Osteoblast (primary cell): ENCODE measurements around the gene ADAMTS13. TPM values are rescaled to one million over a fixed set of nuclear protein-coding genes. Genes with fewer than 3 reads are reported as not detected.

ENCODE experiments used
- DNase-seq: peaks from one replicate; pipeline ENCODE4 v3.0.0; 2011; ENCODE audit warnings: low spot score, mixed read lengths; ENCODE audit not compliant: insufficient read length; ENCODE audit errors: missing footprints
- H2AFZ ChIP-seq: 2 replicates; pipeline ENCODE4 v1.6.0; 2011; ENCODE audit warnings: mild to moderate bottlenecking, low read length
- H3K27ac ChIP-seq: 2 replicates; pipeline ENCODE4 v1.5.1; 2011; ENCODE audit warnings: mild to moderate bottlenecking, low read depth, low read length, moderate library complexity
- H3K27me3 ChIP-seq: 2 replicates; pipeline ENCODE4 v1.6.0; 2012; ENCODE audit warnings: mild to moderate bottlenecking, control low read depth, inconsistent platforms, low read length, moderate library complexity; ENCODE audit not compliant: insufficient read depth
- H3K36me3 ChIP-seq: 2 replicates; pipeline ENCODE4 v1.5.1; 2011; ENCODE audit warnings: mild to moderate bottlenecking, low read length, control low read depth, moderate library complexity; ENCODE audit not compliant: insufficient read depth
- H3K4me1 ChIP-seq: 2 replicates; pipeline ENCODE4 v1.5.1; 2011; ENCODE audit warnings: mild to moderate bottlenecking, low read length, control low read depth, moderate library complexity; ENCODE audit not compliant: insufficient read depth
- H3K4me2 ChIP-seq: 2 replicates; pipeline ENCODE4 v1.6.0; 2011; ENCODE audit warnings: mild to moderate bottlenecking, low read length; ENCODE audit not compliant: insufficient read depth
- H3K4me3 ChIP-seq: fragments of 200-600 bp; sonication (generic); 3 replicates; pipeline ENCODE4 v1.5.1; 2012; ENCODE audit warnings: mild to moderate bottlenecking, low read length, inconsistent platforms; ENCODE audit not compliant: insufficient read depth
- H3K79me2 ChIP-seq: 2 replicates; pipeline ENCODE4 v1.6.0; 2012; ENCODE audit warnings: mild to moderate bottlenecking, low read length, control low read depth, inconsistent platforms; ENCODE audit not compliant: insufficient read depth
- H3K9me3 ChIP-seq: 2 replicates; pipeline ENCODE4 v1.5.1; 2011; ENCODE audit warnings: low read depth, low read length, control low read depth
- H4K20me1 ChIP-seq: 2 replicates; pipeline ENCODE4 v1.6.0; 2012; ENCODE audit warnings: mild to moderate bottlenecking, low read length, control low read depth; ENCODE audit not compliant: insufficient read depth
- total RNA-seq: library from RNA; depleted of rRNA; stranded (reverse); fragments of >200 nt; gene quantifications from 2 replicates; pipeline ENCODE4 v1.2.3, GENCODE V29; 2012
- TF ChIP-seq, protein P1 (sequence below): IDR thresholded peaks from 2 replicates; pipeline ENCODE4 v1.5.1; 2011; ENCODE audit warnings: mild to moderate bottlenecking, low read depth, low read length, moderate library complexity; ENCODE audit errors: extremely low read depth

The ADAMTS13 gene
- total RNA-seq, 1 donor, result 1.4 TPM

GRCh38 chr9:133428617-133429101 is 6.5 kb downstream of the ADAMTS13 start:
- Histone ChIP-seq H3K27ac (no peak overlapping the region), H3K9me3 (no peaks in the 10 kb centered on the region), H3K4me3 (no peak overlapping the region), H3K27me3 (peaks cover 17% of the 10 kb centered on the region), H2AFZ (no peak overlapping the region), H3K36me3 (no peaks in the 10 kb centered on the region), H4K20me1 (no peaks in the 10 kb centered on the region), H3K79me2 (no peaks in the 10 kb centered on the region), H3K4me2 (no peak overlapping the region), H3K4me1 (no peaks in the 10 kb centered on the region)
- TF ChIP-seq, protein P1, sequence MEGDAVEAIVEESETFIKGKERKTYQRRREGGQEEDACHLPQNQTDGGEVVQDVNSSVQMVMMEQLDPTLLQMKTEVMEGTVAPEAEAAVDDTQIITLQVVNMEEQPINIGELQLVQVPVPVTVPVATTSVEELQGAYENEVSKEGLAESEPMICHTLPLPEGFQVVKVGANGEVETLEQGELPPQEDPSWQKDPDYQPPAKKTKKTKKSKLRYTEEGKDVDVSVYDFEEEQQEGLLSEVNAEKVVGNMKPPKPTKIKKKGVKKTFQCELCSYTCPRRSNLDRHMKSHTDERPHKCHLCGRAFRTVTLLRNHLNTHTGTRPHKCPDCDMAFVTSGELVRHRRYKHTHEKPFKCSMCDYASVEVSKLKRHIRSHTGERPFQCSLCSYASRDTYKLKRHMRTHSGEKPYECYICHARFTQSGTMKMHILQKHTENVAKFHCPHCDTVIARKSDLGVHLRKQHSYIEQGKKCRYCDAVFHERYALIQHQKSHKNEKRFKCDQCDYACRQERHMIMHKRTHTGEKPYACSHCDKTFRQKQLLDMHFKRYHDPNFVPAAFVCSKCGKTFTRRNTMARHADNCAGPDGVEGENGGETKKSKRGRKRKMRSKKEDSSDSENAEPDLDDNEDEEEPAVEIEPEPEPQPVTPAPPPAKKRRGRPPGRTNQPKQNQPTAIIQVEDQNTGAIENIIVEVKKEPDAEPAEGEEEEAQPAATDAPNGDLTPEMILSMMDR, result no peak
- DNase-seq, result peak; percentile 92

GRCh38 chr9:133429214-133429613 is 7.0 kb downstream of the ADAMTS13 start:
- H3K9me3 ChIP-seq, result no peaks in the 10 kb centered on the region
- no peaks in the 10 kb centered on the region for H3K4me1 ChIP-seq
- TF ChIP-seq, protein P1, result no peak
- H4K20me1 ChIP-seq, result no peaks in the 10 kb centered on the region
- H2AFZ ChIP-seq, result no peak overlapping the region
- no peak overlapping the region for H3K27ac ChIP-seq
- H3K4me3 ChIP-seq, result no peak overlapping the region
- H3K36me3 ChIP-seq, result no peaks in the 10 kb centered on the region
- peaks cover 17% of the 10 kb centered on the region for H3K27me3 ChIP-seq
- H3K79me2 ChIP-seq, result no peaks in the 10 kb centered on the region
- DNase-seq, result peak; percentile 81
- no peak overlapping the region for H3K4me2 ChIP-seq

DNA sequence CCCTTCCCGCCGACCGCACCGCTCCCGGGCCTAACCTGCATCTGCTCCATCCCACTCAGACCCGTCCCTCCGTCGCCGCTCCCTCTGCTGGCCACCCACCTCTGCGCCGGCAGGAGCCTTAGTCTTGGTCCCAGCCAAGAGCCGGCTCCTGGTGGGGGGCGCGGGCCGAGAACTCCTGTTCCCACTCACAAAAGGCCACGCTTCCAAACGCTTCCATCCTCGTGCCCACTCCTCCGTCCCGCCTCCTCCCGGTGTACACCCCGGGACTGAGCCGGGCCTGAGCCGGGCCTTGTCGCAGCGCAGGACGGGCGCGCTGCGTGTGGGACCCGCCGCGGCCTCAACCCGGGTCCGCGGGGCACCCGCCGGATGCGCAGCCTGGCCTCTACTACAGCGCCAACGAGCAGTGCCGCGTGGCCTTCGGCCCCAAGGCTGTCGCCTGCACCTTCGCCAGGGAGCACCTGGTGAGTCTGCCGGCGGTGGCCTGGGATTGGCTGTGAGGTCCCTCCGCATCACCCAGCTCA is 7.5 kb downstream of the ADAMTS13 start:
- Histone ChIP-seq H3K9me3 (no peaks in the 10 kb centered on the region), H3K27me3 (peaks cover 17% of the 10 kb centered on the region), H3K4me3 (no peak overlapping the region), H3K79me2 (no peaks in the 10 kb centered on the region), H3K4me2 (no peak overlapping the region), H3K27ac (no peak overlapping the region), H3K36me3 (no peaks in the 10 kb centered on the region), H3K4me1 (no peaks in the 10 kb centered on the region), H2AFZ (no peak overlapping the region), H4K20me1 (no peaks in the 10 kb centered on the region)
- peak; percentile 97 for DNase-seq
- TF ChIP-seq, protein P1, result peak; percentile 25

GRCh38 chr9:133430244-133430643 is 8.1 kb downstream of the ADAMTS13 start:
- no peaks in the 10 kb centered on the region for H3K9me3 ChIP-seq
- no peak overlapping the region for H3K27ac ChIP-seq
- no peak overlapping the region for H3K4me3 ChIP-seq
- no peaks in the 10 kb centered on the region for H3K79me2 ChIP-seq
- H3K4me1 ChIP-seq, result no peaks in the 10 kb centered on the region
- H3K36me3 ChIP-seq, result no peaks in the 10 kb centered on the region
- DNase-seq, result peak; percentile 34
- H3K27me3 ChIP-seq, result peaks cover 17% of the 10 kb centered on the region
- TF ChIP-seq, protein P1, result no peak
- no peak overlapping the region for H2AFZ ChIP-seq
- no peak overlapping the region for H3K4me2 ChIP-seq
- no peaks in the 10 kb centered on the region for H4K20me1 ChIP-seq
